CD14-positive monocyte (primary cell): ENCODE data around the gene RUNX2. TPM values are rescaled to one million over a fixed set of nuclear protein-coding genes. Genes with fewer than 3 reads are reported as not detected.
A peak's percentile ranks its signal among the peaks of the same experiment; 100 is the strongest.

Experiments
- DNase-seq, 3 donors: peaks; one replicate each; pipeline ENCODE4 v3.0.0-alpha.2; 2011 to 2022
- H2AFZ ChIP-seq: 2 replicates; pipeline ENCODE4 v1.6.0; 2012; ENCODE audit warnings: mild to moderate bottlenecking, low read depth, low read length, inconsistent platforms; ENCODE audit not compliant: insufficient read depth, poor library complexity, severe bottlenecking
- H3K27ac ChIP-seq, 2 donors: 1 replicate in 1 of 2; 2 replicates in 1 of 2; pipeline ENCODE4 v1.5.1; 2012 to 2013; ENCODE audit warnings: low read length in 2 of 2, control low read depth in 1 of 2, inconsistent platforms in 1 of 2, low read depth in 1 of 2, mild to moderate bottlenecking in 1 of 2
- H3K27me3 ChIP-seq, 2 donors: one replicate each; pipeline versions ENCODE4 v1.6.0 to v1.6.1; 2011 to 2013; ENCODE audit warnings: low read length in 2 of 2; ENCODE audit not compliant: control insufficient read depth in 2 of 2, insufficient read depth in 2 of 2
- H3K36me3 ChIP-seq, 2 donors: replicated peaks in 1 of 2; 1 replicate in 1 of 2; 2 replicates in 1 of 2; pipeline versions ENCODE4 v1.5.1 to v1.6.1; 2012 to 2013; ENCODE audit warnings: low read length in 2 of 2, control low read depth in 1 of 2, inconsistent platforms in 1 of 2, mild to moderate bottlenecking in 1 of 2; ENCODE audit not compliant: insufficient read depth in 2 of 2, control insufficient read depth in 1 of 2
- H3K4me1 ChIP-seq, 2 donors: 1 replicate in 1 of 2; 2 replicates in 1 of 2; pipeline versions ENCODE4 v1.5.1 to v1.6.1; 2012 to 2013; ENCODE audit warnings: low read length in 2 of 2, control low read depth in 1 of 2, inconsistent platforms in 1 of 2, mild to moderate bottlenecking in 1 of 2, moderate library complexity in 1 of 2; ENCODE audit not compliant: insufficient read depth in 2 of 2, control insufficient read depth in 1 of 2
- H3K4me2 ChIP-seq: replicated peaks from 2 replicates; pipeline ENCODE3; 2012; ENCODE audit warnings: low read length, moderate library complexity, mild to moderate bottlenecking; ENCODE audit not compliant: poor library complexity, severe bottlenecking; ENCODE audit errors: extremely low read depth
- H3K4me3 ChIP-seq, 3 experiments: fragments of 200-600 bp in 1 of 3; sonication (generic) in 1 of 3; replicated peaks in 1 of 3; 1 replicate in 2 of 3; 2 replicates in 1 of 3; pipeline ENCODE4 v1.5.1; 2011 to 2013; ENCODE audit warnings: low read length in 3 of 3, mild to moderate bottlenecking in 3 of 3, control low read depth in 2 of 3, low read depth in 2 of 3, inconsistent platforms in 1 of 3, moderate library complexity in 1 of 3
- H3K79me2 ChIP-seq: 2 replicates; pipeline ENCODE4 v1.6.0; 2012; ENCODE audit warnings: mild to moderate bottlenecking, control low read depth, inconsistent platforms, low read length, moderate library complexity; ENCODE audit not compliant: insufficient read depth
- H3K9ac ChIP-seq: 2 replicates; pipeline ENCODE4 v1.6.0; 2017; ENCODE audit warnings: low read length, mild to moderate bottlenecking; ENCODE audit not compliant: insufficient read depth, poor library complexity, severe bottlenecking
- H3K9me3 ChIP-seq, 2 donors: replicated peaks in 1 of 2; 1 replicate in 1 of 2; 2 replicates in 1 of 2; pipeline versions ENCODE4 v1.5.1 to v1.6.1; 2012 to 2013; ENCODE audit warnings: low read length in 2 of 2, control low read depth in 1 of 2; ENCODE audit not compliant: control insufficient read depth in 1 of 2, insufficient read depth in 1 of 2
- H4K20me1 ChIP-seq: 2 replicates; pipeline ENCODE4 v1.6.0; 2012; ENCODE audit warnings: mild to moderate bottlenecking, low read length, control low read depth, moderate library complexity; ENCODE audit not compliant: insufficient read depth
- H3K27ac Mint-ChIP-seq, 7 donors: one replicate each; pipeline ENCODE4 v1.8.0; 2020; ENCODE audit warnings: mild to moderate bottlenecking in 7 of 7, mixed read lengths in 7 of 7, moderate library complexity in 6 of 7, inconsistent platforms in 2 of 7
- H3K27me3 Mint-ChIP-seq, 3 donors: one replicate each; pipeline ENCODE4 v1.8.0; 2021 to 2022; ENCODE audit warnings: low read depth in 3 of 3, mild to moderate bottlenecking in 3 of 3, mixed read lengths in 3 of 3, moderate library complexity in 3 of 3, inconsistent platforms in 1 of 3
- H3K36me3 Mint-ChIP-seq, 2 donors: one replicate each; pipeline ENCODE4 v1.8.0; 2020; ENCODE audit warnings: mixed read lengths in 2 of 2, inconsistent platforms in 1 of 2, mild to moderate bottlenecking in 1 of 2
- H3K4me1 Mint-ChIP-seq: one replicate; pipeline ENCODE4 v1.8.0; 2020; ENCODE audit warnings: mild to moderate bottlenecking, mixed read lengths
- H3K4me3 Mint-ChIP-seq, 2 donors: one replicate each; pipeline ENCODE4 v1.8.0; 2020; ENCODE audit warnings: mild to moderate bottlenecking in 2 of 2, mixed read lengths in 2 of 2, moderate library complexity in 1 of 2
- H3K9me3 Mint-ChIP-seq, 7 donors: one replicate each; pipeline ENCODE4 v1.8.0; 2020 to 2022; ENCODE audit warnings: mixed read lengths in 7 of 7, mild to moderate bottlenecking in 6 of 7, moderate library complexity in 6 of 7, inconsistent platforms in 2 of 7
- WGBS: methylation state at CpG from one replicate; pipeline ENCODE4 v1.1.5; 2013; ENCODE audit warnings: missing lambda C conversion rate; ENCODE audit not compliant: insufficient coverage; 5-methylcytosine and 5-hydroxymethylcytosine counted together
- intact Hi-C, 2 donors: fragments of 100-400 bp; cut with micrococcal nuclease; formaldehyde crosslinking; loops; one replicate each; pipeline versions ENCODE4 v1.15.0 to v1.15.1; 2023
- polyA plus RNA-seq, 3 donors: library from polyadenylated mRNA; depleted of rRNA in 1 of 3; unstranded in 2 of 3; stranded (reverse) in 1 of 3; fragments of 300-500 nt in 2 of 3; fragments of >200 nt in 1 of 3; fragmentation: Illumina TruSeq in 2 of 3; gene quantifications; 1 replicate in 2 of 3; 2 replicates in 1 of 3; pipeline ENCODE4 v1.2.3, GENCODE V29; 2012 to 2021
- TF ChIP-seq, protein P1 (sequence below): fragments of 200-600 bp; IDR thresholded peaks from one replicate; pipeline ENCODE4 v1.8.0; 2022; ENCODE audit warnings: antibody characterized with exemption, mild to moderate bottlenecking

Gene RUNX2
- polyA plus RNA-seq, 3 donors = 1.3 to 5.0 (median 2.5) TPM

DNA sequence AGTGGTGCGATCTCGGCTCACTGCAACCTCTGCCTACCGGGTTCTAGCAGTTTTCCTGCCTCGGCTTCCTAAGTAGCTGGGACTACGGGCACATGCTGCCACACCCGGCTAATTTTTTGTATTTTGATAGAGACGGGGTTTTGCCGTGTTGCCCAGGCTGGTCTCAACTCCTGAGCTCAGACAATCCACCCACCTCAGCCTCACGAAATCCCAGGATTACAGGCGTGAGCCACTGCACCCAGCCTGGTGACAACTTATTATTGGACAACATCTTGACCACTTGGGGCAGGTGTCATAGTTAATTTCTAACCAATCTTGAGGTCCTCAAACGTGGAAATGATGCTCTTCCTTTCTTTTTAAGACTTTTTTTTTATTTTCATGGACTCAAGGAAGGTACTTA is 383.9 kb downstream of the RUNX2 start:
- H3K4me3 Mint-ChIP-seq = no peak overlapping the region
- peaks cover 0 to 5% (median 0%) of the 10 kb centered on the region in 7 donors for H3K9me3 Mint-ChIP-seq
- Histone ChIP-seq H3K79me2 (no peaks in the 10 kb centered on the region), H3K4me1 (peaks cover 35 to 38% of the 10 kb centered on the region in 2 donors), H3K27me3 (no peaks in the 10 kb centered on the region), H3K4me2 (no peak overlapping the region), H3K9me3 (peaks cover 0 to 3% of the 10 kb centered on the region in 2 donors), H4K20me1 (no peaks in the 10 kb centered on the region), H3K27ac (peak overlapping the region in 1 of 2 donors; percentile 67), H3K36me3 (no peaks in the 10 kb centered on the region), H2AFZ (no peak overlapping the region), H3K4me3 (no peak overlapping the region), H3K9ac (no peak overlapping the region)
- intact Hi-C loops = loop anchor here (5.0 to 10.0 kb wide), 4 partner anchors 290 to 1237 kb away; no protein-coding TSS in a partner anchor
- H3K27ac Mint-ChIP-seq = peak overlapping the region in 4 of 7 donors; percentile 46 to 80 (median 64)
- 91% methylated on average over 7 of the region's 11 CpGs for WGBS
- H3K27me3 Mint-ChIP-seq = peaks cover 0 to 5% (median 0%) of the 10 kb centered on the region in 3 donors
- DNase-seq = no peak
- H3K36me3 Mint-ChIP-seq = no peaks in the 10 kb centered on the region
- TF ChIP-seq, protein P1, sequence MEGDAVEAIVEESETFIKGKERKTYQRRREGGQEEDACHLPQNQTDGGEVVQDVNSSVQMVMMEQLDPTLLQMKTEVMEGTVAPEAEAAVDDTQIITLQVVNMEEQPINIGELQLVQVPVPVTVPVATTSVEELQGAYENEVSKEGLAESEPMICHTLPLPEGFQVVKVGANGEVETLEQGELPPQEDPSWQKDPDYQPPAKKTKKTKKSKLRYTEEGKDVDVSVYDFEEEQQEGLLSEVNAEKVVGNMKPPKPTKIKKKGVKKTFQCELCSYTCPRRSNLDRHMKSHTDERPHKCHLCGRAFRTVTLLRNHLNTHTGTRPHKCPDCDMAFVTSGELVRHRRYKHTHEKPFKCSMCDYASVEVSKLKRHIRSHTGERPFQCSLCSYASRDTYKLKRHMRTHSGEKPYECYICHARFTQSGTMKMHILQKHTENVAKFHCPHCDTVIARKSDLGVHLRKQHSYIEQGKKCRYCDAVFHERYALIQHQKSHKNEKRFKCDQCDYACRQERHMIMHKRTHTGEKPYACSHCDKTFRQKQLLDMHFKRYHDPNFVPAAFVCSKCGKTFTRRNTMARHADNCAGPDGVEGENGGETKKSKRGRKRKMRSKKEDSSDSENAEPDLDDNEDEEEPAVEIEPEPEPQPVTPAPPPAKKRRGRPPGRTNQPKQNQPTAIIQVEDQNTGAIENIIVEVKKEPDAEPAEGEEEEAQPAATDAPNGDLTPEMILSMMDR = no peak
- peaks cover 45% of the 10 kb centered on the region for H3K4me1 Mint-ChIP-seq

DNA sequence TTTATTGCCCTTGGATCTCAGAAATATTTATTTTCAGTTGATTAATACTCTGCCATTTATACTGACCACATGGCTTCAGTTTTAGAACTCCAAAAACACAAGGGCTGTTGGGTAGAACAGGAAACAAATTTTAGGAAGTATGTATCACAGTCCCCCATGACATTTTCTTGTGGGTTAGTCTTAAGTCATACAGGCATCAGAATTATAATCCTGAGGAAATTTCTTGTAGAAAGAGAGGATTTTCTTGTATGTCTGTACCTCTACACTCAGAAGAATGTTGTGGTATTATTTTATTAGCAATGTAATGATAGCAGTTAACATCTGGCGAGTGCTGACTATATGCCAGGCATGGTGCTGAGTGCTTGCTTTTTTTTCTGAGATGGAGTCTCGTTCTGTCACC is 384.7 kb downstream of the RUNX2 start:
- peaks cover 0 to 5% (median 0%) of the 10 kb centered on the region in 3 donors for H3K27me3 Mint-ChIP-seq
- peak overlapping the region in 5 of 7 donors; percentile 54 to 82 (median 67) for H3K27ac Mint-ChIP-seq
- no peak overlapping the region for H3K9ac ChIP-seq
- no peak overlapping the region for H2AFZ ChIP-seq
- H3K4me1 Mint-ChIP-seq = peaks cover 45% of the 10 kb centered on the region
- DNase-seq = peak; percentile 46 to 78 (median 65)
- no peaks in the 10 kb centered on the region for H3K36me3 Mint-ChIP-seq
- peaks cover 0 to 3% of the 10 kb centered on the region in 2 donors for H3K9me3 ChIP-seq
- H3K4me3 Mint-ChIP-seq = no peak overlapping the region
- WGBS = no CpG with 5 or more reads among the region's 2 CpGs
- no peak overlapping the region for H3K4me2 ChIP-seq
- H3K4me1 ChIP-seq = peaks cover 35 to 38% of the 10 kb centered on the region in 2 donors
- TF ChIP-seq, protein P1 = no peak
- H3K4me3 ChIP-seq = no peak overlapping the region
- H4K20me1 ChIP-seq = no peaks in the 10 kb centered on the region
- intact Hi-C loops = loop anchor here (5.0 to 10.0 kb wide), 4 partner anchors 290 to 1238 kb away; no protein-coding TSS in a partner anchor
- H3K36me3 ChIP-seq = no peaks in the 10 kb centered on the region
- H3K27me3 ChIP-seq = no peaks in the 10 kb centered on the region
- H3K79me2 ChIP-seq = no peaks in the 10 kb centered on the region
- H3K27ac ChIP-seq = peak overlapping the region; percentile 6 to 67
- peaks cover 0 to 5% (median 0%) of the 10 kb centered on the region in 7 donors for H3K9me3 Mint-ChIP-seq

Other genes starting within 250 kb of the RUNX2 start
- 1 to 10 TPM; 2.4 to 3.5 (median 2.5) TPM for gene SUPT3H, start 49.6 kb downstream of the RUNX2 start, polyA plus RNA-seq